DMS153 (cell line): Measurements from ENCODE around the gene CCT6A.
"Not testable (repeated sequence)": the region's sequence is repeated elsewhere in the genome, so short reads cannot be mapped to it uniquely, and the experiment has no call there.

Experiments used
- DNase-seq: peaks from one replicate; lab custom pipeline; 2025; lab: John Stamatoyannopoulos, UW

The CCT6A gene

GRCh38 chr7:56051339-56052191 lies at the start of gene CCT6A, which contains the start of gene PSPH:
Gene CCT6A, plus strand, starts transcription at chr7:56051765. Its CDS starts 84 bp downstream, at chr7:56051849.
Gene PSPH, minus strand, starts transcription at chr7:56051444. Its CDS starts 30,232 bp downstream, at chr7:56021212.
- DNase-seq, result peak; percentile 95

GRCh38 chr7:56003749-56004148 lies 47.8 kb upstream of the CCT6A start:
- DNase-seq, result no peak

GRCh38 chr7:56007167-56007652 lies 44.4 kb upstream of the CCT6A start:
- DNase-seq, result no peak

GRCh38 chr7:56007891-56008290 lies 43.7 kb upstream of the CCT6A start:
- no peak for DNase-seq

- peak; percentile 90 for DNase-seq
Measured at GRCh38 chr7:56009695-56010094, 41.9 kb upstream of the CCT6A start.

GRCh38 chr7:56017015-56017414 lies 34.5 kb upstream of the CCT6A start:
- not testable (repeated sequence) for DNase-seq

GRCh38 chr7:56019501-56019900 lies 32.1 kb upstream of the CCT6A start:
- DNase-seq, result no peak

- no peak for DNase-seq
Measured at GRCh38 chr7:56023500-56023899, 28.1 kb upstream of the CCT6A start.

GRCh38 chr7:56026538-56026937 lies 25.0 kb upstream of the CCT6A start:
- DNase-seq, result no peak

- no peak for DNase-seq
Measured at GRCh38 chr7:56028942-56029630, 22.5 kb upstream of the CCT6A start.

- no peak for DNase-seq
Measured at GRCh38 chr7:56030340-56030739, 21.2 kb upstream of the CCT6A start.

GRCh38 chr7:56031556-56031955 lies 20.0 kb upstream of the CCT6A start:
- not testable (repeated sequence) for DNase-seq

- not testable (repeated sequence) for DNase-seq
Measured at GRCh38 chr7:56032578-56032977, 19.0 kb upstream of the CCT6A start.

- DNase-seq, result peak; percentile 82
Measured at GRCh38 chr7:56033671-56034432, 17.7 kb upstream of the CCT6A start.

GRCh38 chr7:56040730-56041129 lies 10.8 kb upstream of the CCT6A start:
- DNase-seq, result no peak

GRCh38 chr7:56045758-56046157 lies 5.8 kb upstream of the CCT6A start:
- DNase-seq, result not testable (repeated sequence)

GRCh38 chr7:56046721-56047445 lies 4.7 kb upstream of the CCT6A start:
- no peak for DNase-seq

GRCh38 chr7:56047446-56048116 lies 4.0 kb upstream of the CCT6A start:
- DNase-seq, result not testable (repeated sequence)

GRCh38 chr7:56048245-56048644 lies 3.3 kb upstream of the CCT6A start:
- DNase-seq, result no peak

GRCh38 chr7:56048763-56049162 lies 2.8 kb upstream of the CCT6A start:
- peak; percentile 30 for DNase-seq

GRCh38 chr7:56051053-56051338 lies 569 bp upstream of the CCT6A start:
- DNase-seq, result no peak
